Fibroblast of pulmonary artery (primary cell): ENCODE results near the gene TMED3.

Experiments
- DNase-seq: peaks from one replicate; pipeline ENCODE4 v3.0.0-alpha.2; 2010; ENCODE audit warnings: low read depth
- H3K4me3 ChIP-seq: replicated peaks from 2 replicates; pipeline ENCODE4 v1.5.1; 2011; ENCODE audit warnings: low read depth, mild to moderate bottlenecking, control low read depth, low read length, moderate library complexity
- TF ChIP-seq, protein P1 (sequence below): IDR thresholded peaks from 2 replicates; pipeline ENCODE4 v1.5.1; 2011; ENCODE audit warnings: mild to moderate bottlenecking, control low read depth, low read length, inconsistent platforms; ENCODE audit errors: missing control alignments

TMED3 gene

DNA sequence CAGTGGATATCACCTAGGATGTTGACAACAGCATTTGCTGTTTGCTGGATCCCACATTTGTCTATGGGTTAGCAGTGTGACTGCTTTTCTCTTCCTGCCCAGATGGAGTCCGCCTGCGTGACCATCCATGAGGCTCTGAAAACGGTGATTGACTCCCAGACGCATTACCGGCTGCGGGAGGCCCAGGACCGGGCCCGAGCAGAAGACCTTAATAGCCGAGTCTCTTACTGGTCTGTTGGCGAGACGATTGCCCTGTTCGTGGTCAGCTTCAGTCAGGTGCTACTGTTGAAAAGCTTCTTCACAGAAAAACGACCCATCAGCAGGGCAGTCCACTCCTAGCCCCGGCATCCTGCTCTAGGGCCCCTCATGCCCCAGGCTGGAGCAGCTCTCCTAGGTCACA is 11.0 kb downstream of the TMED3 start:
- DNase-seq: no peak
- TF ChIP-seq, protein P1, sequence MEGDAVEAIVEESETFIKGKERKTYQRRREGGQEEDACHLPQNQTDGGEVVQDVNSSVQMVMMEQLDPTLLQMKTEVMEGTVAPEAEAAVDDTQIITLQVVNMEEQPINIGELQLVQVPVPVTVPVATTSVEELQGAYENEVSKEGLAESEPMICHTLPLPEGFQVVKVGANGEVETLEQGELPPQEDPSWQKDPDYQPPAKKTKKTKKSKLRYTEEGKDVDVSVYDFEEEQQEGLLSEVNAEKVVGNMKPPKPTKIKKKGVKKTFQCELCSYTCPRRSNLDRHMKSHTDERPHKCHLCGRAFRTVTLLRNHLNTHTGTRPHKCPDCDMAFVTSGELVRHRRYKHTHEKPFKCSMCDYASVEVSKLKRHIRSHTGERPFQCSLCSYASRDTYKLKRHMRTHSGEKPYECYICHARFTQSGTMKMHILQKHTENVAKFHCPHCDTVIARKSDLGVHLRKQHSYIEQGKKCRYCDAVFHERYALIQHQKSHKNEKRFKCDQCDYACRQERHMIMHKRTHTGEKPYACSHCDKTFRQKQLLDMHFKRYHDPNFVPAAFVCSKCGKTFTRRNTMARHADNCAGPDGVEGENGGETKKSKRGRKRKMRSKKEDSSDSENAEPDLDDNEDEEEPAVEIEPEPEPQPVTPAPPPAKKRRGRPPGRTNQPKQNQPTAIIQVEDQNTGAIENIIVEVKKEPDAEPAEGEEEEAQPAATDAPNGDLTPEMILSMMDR: no peak
- no peak overlapping the region for H3K4me3 ChIP-seq

DNA sequence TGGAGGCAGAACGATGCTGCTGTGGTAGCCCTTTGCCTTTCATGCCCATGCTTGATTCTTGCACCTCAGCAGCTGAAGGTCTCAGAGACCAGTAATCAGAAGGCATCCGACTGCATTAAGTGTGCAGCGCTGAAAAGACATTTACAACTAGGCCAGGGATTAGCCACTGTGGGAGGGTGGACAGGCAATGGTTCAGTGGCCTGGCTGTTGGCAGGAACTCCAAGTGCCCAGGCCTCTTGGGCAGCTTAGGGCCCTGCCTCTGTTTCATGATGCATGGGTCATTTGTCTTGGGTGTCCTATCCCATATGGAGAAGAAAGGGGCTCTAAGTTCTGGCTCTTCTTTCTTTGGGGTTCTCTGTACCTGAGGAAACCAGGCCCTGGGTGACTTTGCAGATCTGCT is 11.4 kb downstream of the TMED3 start:
- DNase-seq: no peak
- H3K4me3 ChIP-seq: no peak overlapping the region
- TF ChIP-seq, protein P1: no peak

DNA sequence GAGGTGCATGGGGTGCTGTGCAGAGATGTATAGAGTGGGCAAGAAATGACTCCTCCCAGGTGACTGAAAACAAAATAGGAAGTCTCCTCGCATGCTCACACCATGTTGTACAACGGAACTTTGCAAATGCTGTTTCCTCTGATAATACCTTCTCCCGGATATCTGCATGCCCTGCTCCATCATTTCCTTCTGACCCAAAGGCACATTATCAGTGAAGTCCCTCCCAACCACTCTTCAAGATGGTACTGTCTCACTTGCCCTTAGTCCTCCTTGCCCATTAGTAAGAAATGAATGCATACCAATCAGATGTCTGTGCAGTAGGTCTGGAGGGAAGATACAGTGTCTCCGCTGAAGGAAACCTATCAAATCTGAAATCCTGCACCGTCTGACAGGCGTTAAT is 12.0 kb downstream of the TMED3 start:
- DNase-seq: no peak
- no peak overlapping the region for H3K4me3 ChIP-seq
- TF ChIP-seq, protein P1: no peak

DNA sequence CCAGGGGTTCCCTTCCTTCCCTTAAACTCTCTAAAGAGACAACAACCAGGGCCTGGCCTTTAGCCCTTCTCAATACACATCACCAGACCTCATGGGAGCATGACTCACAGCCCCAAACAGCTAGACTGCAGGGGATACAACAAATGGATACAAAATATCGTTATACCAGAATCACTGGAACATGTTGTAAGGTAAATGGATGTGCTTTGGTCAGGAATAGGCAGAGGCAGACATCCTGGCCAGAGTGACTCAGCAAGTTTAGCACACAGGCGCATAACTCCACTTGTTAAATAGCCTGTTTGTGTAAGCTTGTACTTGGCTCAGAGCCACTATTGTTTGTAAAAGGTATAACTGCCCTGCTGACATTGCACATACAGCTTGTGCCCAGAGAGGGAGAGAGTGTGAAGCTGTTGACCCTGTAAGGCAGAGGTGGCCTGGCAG is 18.3 kb downstream of the TMED3 start:
- TF ChIP-seq, protein P1: no peak
- no peak overlapping the region for H3K4me3 ChIP-seq
- DNase-seq: peak; percentile 91

DNA sequence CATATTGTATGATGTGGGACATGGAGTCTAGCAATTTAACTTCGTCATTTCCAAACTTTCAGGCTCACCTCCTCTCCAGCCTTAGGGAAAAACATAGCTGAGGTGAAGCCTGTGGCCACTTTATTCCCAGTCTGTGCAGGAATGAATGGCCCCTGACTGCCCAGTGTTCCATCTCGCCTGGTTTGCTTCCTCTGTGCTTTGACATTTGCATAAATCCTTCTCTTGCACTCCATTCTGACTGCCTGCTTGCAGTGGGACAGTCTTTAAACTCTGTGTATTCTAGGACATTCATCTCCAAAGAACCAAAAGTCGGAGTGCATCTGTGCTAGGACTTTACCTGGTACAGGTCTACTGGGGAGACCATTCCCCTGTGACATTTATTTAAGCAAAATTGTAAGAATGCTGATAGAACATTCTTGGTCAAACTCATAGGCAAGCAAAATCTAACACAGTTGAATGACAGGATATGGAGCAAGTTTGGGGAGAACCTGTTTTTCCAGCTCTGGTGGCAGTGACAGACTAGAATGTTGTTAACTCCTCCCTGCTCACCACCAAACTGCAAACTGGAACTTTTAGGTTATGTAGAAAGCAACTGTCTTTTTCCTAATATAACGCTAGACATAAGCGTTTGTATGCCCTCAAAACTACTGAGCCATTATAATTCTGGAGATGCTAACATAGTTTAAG is 22.1 kb downstream of the TMED3 start:
- no peak overlapping the region for H3K4me3 ChIP-seq
- TF ChIP-seq, protein P1: no peak
- no peak for DNase-seq

DNA sequence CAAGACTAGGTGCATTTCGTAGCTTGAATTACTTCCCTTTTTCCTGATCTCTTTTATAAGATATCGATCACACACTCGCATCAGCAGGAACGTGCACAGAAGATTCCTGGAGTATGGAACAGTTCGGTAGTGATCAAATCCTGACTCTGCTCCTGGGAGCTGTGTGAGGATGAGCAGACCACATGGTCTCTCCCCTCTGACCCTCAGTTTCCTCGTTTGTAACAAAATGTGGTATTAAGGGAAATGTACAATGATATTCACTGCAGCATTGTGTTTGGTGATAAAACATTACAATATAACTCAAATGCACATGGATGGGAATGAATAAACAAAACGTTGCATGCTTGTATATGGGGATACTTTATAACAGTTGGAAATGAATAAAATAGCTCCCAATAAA is 26.7 kb downstream of the TMED3 start:
- TF ChIP-seq, protein P1: no peak
- no peak overlapping the region for H3K4me3 ChIP-seq

More for the DNA sequence above, 26.7 kb downstream of the TMED3 start:
- DNase-seq: no peak
